ENCODE data around the gene PRKN.

PRKN gene

DNA sequence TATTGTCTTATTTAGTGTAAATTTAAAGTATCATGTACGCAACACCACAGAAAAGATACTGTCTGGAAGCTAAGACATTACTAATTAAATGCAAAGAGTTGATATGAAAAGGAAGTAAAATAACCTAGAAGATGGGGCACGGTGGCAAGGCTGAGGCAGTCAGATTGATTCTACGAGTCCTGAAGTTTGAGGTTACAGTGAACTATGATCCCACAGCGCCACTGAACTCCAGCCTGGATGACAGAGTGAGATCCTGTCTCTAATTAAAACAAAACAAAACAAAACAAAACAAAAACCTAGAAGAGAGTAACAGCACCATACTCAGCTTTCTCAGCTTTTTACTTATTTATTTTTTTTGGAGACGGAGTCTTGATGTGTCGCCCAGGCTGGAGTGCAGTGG is 199.0 kb downstream of the PRKN start:
- no peak overlapping the region for H3K9ac ChIP-seq (ENCODE audit: low read depth, low read length)
- no peaks in the 10 kb centered on the region for H3K36me3 ChIP-seq (ENCODE audit: insufficient read depth, low read depth, low read length)
- peaks cover 4% of the 10 kb centered on the region; the same call in 1 of the 2 replicates for H3K4me1 ChIP-seq (ENCODE audit: insufficient read depth, low read length)
- H3K27ac ChIP-seq (ENCODE audit: low read length) = no peak overlapping the region
- no peaks in the 10 kb centered on the region for H3K27me3 ChIP-seq (ENCODE audit: insufficient read depth, low read length)
- H3K9me3 ChIP-seq (ENCODE audit: insufficient read depth, low read depth, low read length) = no peaks in the 10 kb centered on the region
- no peak overlapping the region for H3K4me3 ChIP-seq (ENCODE audit: low read length)

DNA sequence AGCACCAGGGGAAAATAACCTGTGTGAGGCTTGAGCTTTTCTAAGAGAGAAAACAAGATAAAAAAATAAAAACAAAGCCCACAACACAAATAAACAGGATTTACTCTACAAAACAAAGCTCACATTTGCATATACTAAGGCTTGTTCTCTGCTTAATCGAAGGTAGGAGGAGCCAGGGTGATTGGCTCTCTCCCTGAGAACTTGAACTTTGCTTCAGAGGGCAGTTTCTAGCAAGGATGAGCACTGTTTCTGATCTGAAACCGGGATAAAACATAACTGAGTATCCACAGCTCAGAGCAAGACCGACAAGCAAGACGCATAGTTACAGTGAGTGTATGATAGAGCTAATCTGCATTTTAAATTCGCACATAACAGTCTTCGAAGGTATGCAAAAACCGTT is 200.6 kb downstream of the PRKN start:
- Histone ChIP-seq H3K27ac (ENCODE audit: low read length) (no peak overlapping the region), H3K4me1 (ENCODE audit: insufficient read depth, low read length) (peaks cover 4% of the 10 kb centered on the region; the same call in 1 of the 2 replicates), H3K9me3 (ENCODE audit: insufficient read depth, low read depth, low read length) (no peaks in the 10 kb centered on the region), H3K4me3 (ENCODE audit: low read length) (no peak overlapping the region), H3K36me3 (ENCODE audit: insufficient read depth, low read depth, low read length) (no peaks in the 10 kb centered on the region), H3K27me3 (ENCODE audit: insufficient read depth, low read length) (no peaks in the 10 kb centered on the region), H3K9ac (ENCODE audit: low read depth, low read length) (no peak overlapping the region)

DNA sequence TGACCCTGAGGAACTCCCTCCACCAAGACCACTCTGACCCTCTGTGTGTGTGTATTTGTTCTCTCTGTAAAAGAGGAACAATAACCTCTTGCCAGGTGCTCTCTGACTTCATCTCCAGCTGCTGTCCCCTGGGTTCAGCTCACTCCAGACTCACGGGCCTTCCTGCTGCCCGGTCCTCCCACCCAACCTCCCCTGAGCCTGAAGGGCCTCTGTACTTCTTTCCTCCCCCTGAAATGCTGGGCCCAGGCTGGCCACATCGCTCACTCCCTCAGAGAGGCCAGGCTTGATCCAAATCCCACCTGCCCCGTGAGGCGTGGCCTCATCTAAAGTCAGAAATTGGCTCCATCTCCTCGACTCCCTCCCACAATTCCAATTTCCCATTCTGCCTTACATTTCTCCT is 202.4 kb downstream of the PRKN start:
- Histone ChIP-seq H3K4me1 (ENCODE audit: insufficient read depth, low read length) (peaks cover 4% of the 10 kb centered on the region; the same call in 1 of the 2 replicates), H3K9me3 (ENCODE audit: insufficient read depth, low read depth, low read length) (no peaks in the 10 kb centered on the region), H3K36me3 (ENCODE audit: insufficient read depth, low read depth, low read length) (no peaks in the 10 kb centered on the region), H3K27ac (ENCODE audit: low read length) (no peak overlapping the region), H3K9ac (ENCODE audit: low read depth, low read length) (no peak overlapping the region), H3K4me3 (ENCODE audit: low read length) (no peak overlapping the region), H3K27me3 (ENCODE audit: insufficient read depth, low read length) (no peaks in the 10 kb centered on the region)

DNA sequence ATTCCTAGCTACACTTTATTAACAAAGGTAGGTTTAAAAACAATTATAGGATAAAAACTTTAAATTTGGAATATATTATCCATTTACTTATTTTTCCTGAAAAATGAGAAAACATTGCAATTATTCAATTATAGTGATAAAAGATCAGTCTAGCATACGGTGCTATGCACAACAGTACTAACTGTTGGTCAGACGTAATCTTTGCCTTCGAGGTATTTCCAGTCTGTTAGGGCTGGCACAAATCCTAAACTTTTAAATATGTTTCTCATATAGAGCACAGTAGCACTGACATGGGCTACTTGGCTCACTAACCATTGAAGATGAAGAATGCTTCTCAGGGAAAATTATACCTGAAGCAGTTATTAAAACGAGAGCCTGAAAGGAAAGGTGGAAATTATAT is 214.8 kb downstream of the PRKN start:
- Histone ChIP-seq H3K4me1 (ENCODE audit: insufficient read depth, low read length) (no peaks in the 10 kb centered on the region), H3K4me3 (ENCODE audit: low read length) (no peak overlapping the region), H3K27me3 (ENCODE audit: insufficient read depth, low read length) (no peaks in the 10 kb centered on the region), H3K27ac (ENCODE audit: low read length) (no peak overlapping the region), H3K36me3 (ENCODE audit: insufficient read depth, low read depth, low read length) (no peaks in the 10 kb centered on the region), H3K9me3 (ENCODE audit: insufficient read depth, low read depth, low read length) (no peaks in the 10 kb centered on the region), H3K9ac (ENCODE audit: low read depth, low read length) (no peak overlapping the region)

DNA sequence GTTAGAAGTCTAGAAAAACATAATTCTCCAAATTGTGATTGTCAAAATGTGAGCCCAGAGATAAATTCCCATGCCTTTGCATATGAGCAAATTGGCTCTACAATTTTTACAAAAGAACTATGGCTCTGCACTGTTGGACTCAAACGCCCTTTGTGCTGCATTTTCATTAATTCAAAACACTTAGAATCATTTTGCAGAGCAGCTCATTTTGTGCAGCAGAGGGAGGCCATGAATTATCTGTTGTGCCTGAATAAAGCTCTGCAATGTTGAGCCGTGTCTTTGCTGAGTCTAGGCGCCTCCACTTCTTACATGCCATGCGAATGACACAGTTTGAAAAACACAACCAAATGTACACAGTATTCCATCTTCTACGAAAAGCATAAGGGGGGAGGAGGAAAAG is 230.2 kb downstream of the PRKN start:
- Histone ChIP-seq H3K36me3 (ENCODE audit: insufficient read depth, low read depth, low read length) (no peaks in the 10 kb centered on the region), H3K9me3 (ENCODE audit: insufficient read depth, low read depth, low read length) (no peaks in the 10 kb centered on the region), H3K27me3 (ENCODE audit: insufficient read depth, low read length) (no peaks in the 10 kb centered on the region), H3K4me1 (ENCODE audit: insufficient read depth, low read length) (no peaks in the 10 kb centered on the region), H3K27ac (ENCODE audit: low read length) (no peak overlapping the region), H3K9ac (ENCODE audit: low read depth, low read length) (no peak overlapping the region), H3K4me3 (ENCODE audit: low read length) (no peak overlapping the region)

DNA sequence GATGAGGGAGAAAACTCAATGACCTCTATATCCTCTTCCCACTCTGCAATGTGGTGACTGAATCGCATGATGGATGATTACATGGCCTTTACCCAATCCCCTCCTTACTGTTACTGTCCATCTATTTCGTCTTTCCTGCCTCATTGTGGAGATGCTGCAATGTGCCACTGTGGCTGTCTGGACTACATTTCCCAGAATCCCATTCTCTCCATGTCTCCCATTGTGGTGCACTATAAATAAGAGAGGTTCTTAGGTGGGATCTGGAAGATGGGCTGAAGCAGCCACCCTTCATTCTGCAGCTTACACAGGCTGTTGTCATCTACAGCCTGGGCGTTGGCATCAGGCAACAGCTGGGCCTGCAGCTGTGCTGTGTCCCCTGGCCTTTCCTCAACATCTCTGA is 233.6 kb downstream of the PRKN start:
- Histone ChIP-seq H3K4me3 (ENCODE audit: low read length) (no peak overlapping the region), H3K9me3 (ENCODE audit: insufficient read depth, low read depth, low read length) (no peaks in the 10 kb centered on the region), H3K27me3 (ENCODE audit: insufficient read depth, low read length) (no peaks in the 10 kb centered on the region), H3K36me3 (ENCODE audit: insufficient read depth, low read depth, low read length) (no peaks in the 10 kb centered on the region), H3K27ac (ENCODE audit: low read length) (no peak overlapping the region), H3K4me1 (ENCODE audit: insufficient read depth, low read length) (no peaks in the 10 kb centered on the region), H3K9ac (ENCODE audit: low read depth, low read length) (no peak overlapping the region)

DNA sequence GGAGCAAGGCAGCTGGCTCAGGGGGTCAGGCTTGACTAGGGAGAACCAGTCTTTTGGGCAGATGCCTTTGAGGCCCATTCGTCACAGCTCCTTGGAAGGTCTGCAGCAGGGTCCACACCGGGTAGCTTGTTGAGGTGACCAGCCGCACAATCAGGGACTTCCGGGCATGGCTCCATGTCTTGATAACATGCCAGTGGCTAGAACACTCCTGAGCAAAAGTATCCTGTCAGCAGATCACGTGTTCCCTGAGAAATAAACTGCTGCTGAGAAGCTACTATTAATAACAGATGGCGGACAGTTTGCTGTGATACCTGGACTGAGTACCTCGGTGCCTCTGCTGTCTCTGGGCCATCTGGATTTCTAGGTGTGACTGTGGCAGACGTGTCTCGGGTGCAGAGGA is 235.9 kb downstream of the PRKN start:
- no peaks in the 10 kb centered on the region for H3K36me3 ChIP-seq (ENCODE audit: insufficient read depth, low read depth, low read length)
- H3K9me3 ChIP-seq (ENCODE audit: insufficient read depth, low read depth, low read length) = no peaks in the 10 kb centered on the region
- no peak overlapping the region for H3K27ac ChIP-seq (ENCODE audit: low read length)
- H3K9ac ChIP-seq (ENCODE audit: low read depth, low read length) = no peak overlapping the region
- H3K27me3 ChIP-seq (ENCODE audit: insufficient read depth, low read length) = no peaks in the 10 kb centered on the region
- no peak overlapping the region for H3K4me3 ChIP-seq (ENCODE audit: low read length)
- H3K4me1 ChIP-seq (ENCODE audit: insufficient read depth, low read length) = no peaks in the 10 kb centered on the region

DNA sequence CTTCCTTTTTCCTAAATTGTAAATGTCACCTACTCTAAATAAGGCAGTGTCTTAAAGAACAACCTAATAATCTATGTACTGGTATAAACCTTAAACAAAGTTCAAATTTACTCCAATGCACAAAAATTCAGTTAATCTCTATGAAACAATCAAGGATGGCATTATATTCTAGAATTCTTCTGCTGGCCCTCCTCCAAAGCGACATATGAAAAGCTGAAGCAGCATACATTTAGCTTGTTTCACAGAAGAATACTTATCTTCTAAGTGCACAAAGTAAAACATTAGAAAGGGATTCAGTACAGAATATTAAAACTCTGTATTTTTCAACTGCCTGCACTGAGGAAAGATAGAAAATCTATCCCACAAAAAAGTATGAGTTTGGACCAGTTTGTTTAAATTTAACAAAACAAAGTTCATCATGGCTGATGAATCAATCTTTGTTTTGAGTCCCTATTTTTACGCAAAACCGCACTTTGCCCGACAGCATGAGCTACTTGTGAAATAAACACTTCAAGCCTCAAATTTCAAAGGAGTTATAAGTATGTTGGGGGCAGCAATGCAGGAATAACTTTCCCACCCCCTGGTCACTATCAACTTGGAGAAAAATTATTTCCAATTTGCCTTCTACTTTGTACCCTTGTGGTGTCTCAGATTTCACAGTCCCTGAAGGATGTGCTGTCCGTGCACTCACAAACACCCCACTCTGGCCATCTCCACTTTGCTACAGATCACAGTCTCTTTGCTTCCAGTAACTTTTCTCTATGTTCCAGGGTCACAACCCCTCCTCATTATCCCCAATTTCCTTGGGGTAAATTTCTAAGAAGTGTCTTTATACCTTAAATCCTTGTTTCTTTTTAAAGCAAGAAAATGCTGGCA is 238.2 kb downstream of the PRKN start:
- no peaks in the 10 kb centered on the region for H3K9me3 ChIP-seq (ENCODE audit: insufficient read depth, low read depth, low read length)
- H3K4me1 ChIP-seq (ENCODE audit: insufficient read depth, low read length) = no peaks in the 10 kb centered on the region
- no peak overlapping the region for H3K4me3 ChIP-seq (ENCODE audit: low read length)
- no peak overlapping the region for H3K9ac ChIP-seq (ENCODE audit: low read depth, low read length)
- H3K27ac ChIP-seq (ENCODE audit: low read length) = no peak overlapping the region
- H3K36me3 ChIP-seq (ENCODE audit: insufficient read depth, low read depth, low read length) = no peaks in the 10 kb centered on the region
- no peaks in the 10 kb centered on the region for H3K27me3 ChIP-seq (ENCODE audit: insufficient read depth, low read length)

DNA sequence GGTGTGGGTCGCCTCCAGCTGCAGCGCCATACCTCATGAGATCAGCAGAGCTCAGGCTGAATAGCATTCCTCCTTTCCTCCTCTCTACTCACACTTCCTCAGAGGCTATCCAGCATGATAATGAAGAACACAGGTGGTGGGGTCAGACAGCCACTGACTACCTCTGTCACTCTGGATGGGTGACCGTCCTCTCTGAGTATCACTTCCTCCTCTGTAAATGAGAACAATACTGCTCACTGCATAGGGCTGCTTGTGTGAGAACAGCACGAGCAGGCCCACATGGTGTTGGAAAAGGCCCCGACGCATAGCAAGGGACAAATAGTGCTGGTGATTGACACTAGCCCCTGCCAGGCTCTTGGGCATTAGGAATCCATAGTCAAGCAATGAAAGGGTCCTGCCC is 239.1 kb downstream of the PRKN start:
- H3K9me3 ChIP-seq (ENCODE audit: insufficient read depth, low read depth, low read length) = no peaks in the 10 kb centered on the region
- no peaks in the 10 kb centered on the region for H3K36me3 ChIP-seq (ENCODE audit: insufficient read depth, low read depth, low read length)
- no peak overlapping the region for H3K27ac ChIP-seq (ENCODE audit: low read length)
- H3K4me3 ChIP-seq (ENCODE audit: low read length) = no peak overlapping the region
- no peak overlapping the region for H3K9ac ChIP-seq (ENCODE audit: low read depth, low read length)
- no peaks in the 10 kb centered on the region for H3K4me1 ChIP-seq (ENCODE audit: insufficient read depth, low read length)
- H3K27me3 ChIP-seq (ENCODE audit: insufficient read depth, low read length) = no peaks in the 10 kb centered on the region

DNA sequence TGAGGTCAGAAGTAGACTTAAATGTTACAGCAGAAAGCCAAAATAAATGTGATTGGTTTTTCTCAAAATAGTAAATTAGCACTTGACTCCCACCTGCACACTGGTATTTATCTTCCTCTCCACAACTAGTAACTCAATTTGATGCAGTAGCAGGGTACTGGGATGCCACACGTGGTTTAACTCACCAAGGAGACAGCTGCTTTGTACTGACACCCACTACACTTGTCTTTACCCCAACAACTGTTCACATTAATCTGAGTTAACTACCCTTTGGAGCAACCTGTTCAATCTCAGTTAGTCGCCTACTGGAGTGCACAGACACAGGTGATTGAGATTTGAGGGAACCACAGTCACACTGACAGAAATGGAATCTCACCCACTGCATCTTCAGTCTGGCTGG is 242.1 kb downstream of the PRKN start:
- Histone ChIP-seq H3K4me3 (ENCODE audit: low read length) (no peak overlapping the region), H3K27me3 (ENCODE audit: insufficient read depth, low read length) (no peaks in the 10 kb centered on the region; the same call in 1 of the 2 replicates), H3K9ac (ENCODE audit: low read depth, low read length) (no peak overlapping the region), H3K27ac (ENCODE audit: low read length) (no peak overlapping the region), H3K36me3 (ENCODE audit: insufficient read depth, low read depth, low read length) (no peaks in the 10 kb centered on the region), H3K4me1 (ENCODE audit: insufficient read depth, low read length) (no peaks in the 10 kb centered on the region), H3K9me3 (ENCODE audit: insufficient read depth, low read depth, low read length) (no peaks in the 10 kb centered on the region)

DNA sequence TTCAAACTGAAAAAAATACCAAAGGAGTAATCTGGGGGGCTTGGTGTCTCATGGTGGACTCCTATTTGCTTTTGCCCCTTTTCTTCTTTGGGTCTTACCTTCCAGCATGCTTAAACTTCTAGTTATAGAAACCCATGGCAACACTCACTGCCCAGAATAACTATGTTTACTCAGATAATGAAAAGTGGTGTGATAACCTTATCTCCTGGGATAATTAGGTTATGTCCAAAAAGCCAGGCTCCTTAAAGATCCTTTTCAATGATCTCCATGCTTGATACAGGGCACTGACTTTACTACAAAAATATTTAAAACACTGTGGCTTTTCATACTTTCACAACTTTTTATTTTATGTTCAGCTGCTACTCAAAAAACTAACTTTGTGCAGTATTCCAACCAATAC is 245.6 kb downstream of the PRKN start:
- H3K9ac ChIP-seq (ENCODE audit: low read depth, low read length) = no peak overlapping the region
- no peak overlapping the region for H3K4me3 ChIP-seq (ENCODE audit: low read length)
- H3K27ac ChIP-seq (ENCODE audit: low read length) = no peak overlapping the region
- H3K36me3 ChIP-seq (ENCODE audit: insufficient read depth, low read depth, low read length) = no peaks in the 10 kb centered on the region
- no peaks in the 10 kb centered on the region; the same call in 1 of the 2 replicates for H3K27me3 ChIP-seq (ENCODE audit: insufficient read depth, low read length)
- no peaks in the 10 kb centered on the region for H3K4me1 ChIP-seq (ENCODE audit: insufficient read depth, low read length)
- no peaks in the 10 kb centered on the region for H3K9me3 ChIP-seq (ENCODE audit: insufficient read depth, low read depth, low read length)

DNA sequence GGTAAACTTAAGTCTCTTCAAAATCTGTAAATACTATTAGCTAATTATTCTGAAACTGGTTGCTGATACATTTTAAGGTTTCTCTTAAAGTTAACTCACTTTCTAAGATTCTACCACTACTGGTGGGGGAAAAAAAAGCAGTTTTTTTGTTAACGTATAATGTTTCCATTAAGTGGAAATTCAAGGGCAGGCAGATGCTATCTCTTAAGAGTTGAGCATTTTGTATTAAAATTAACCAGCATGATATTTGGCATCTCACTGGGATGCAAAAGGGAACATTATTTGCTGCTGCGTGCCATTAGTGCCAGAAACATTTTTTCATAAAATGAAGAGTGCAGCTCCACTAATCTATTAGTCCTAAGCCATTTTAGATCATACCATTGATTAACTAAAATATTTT is 246.2 kb downstream of the PRKN start:
- no peak overlapping the region for H3K4me3 ChIP-seq (ENCODE audit: low read length)
- no peaks in the 10 kb centered on the region for H3K36me3 ChIP-seq (ENCODE audit: insufficient read depth, low read depth, low read length)
- H3K9ac ChIP-seq (ENCODE audit: low read depth, low read length) = no peak overlapping the region
- no peaks in the 10 kb centered on the region for H3K4me1 ChIP-seq (ENCODE audit: insufficient read depth, low read length)
- no peaks in the 10 kb centered on the region; the same call in 1 of the 2 replicates for H3K27me3 ChIP-seq (ENCODE audit: insufficient read depth, low read length)
- no peaks in the 10 kb centered on the region for H3K9me3 ChIP-seq (ENCODE audit: insufficient read depth, low read depth, low read length)
- H3K27ac ChIP-seq (ENCODE audit: low read length) = no peak overlapping the region

Measured in iPS-20b (cell line).